H1 (cell line): Measurements from ENCODE around the gene CX3CL1. TPM values are rescaled to one million over a fixed set of nuclear protein-coding genes. Genes with fewer than 3 reads are reported as not detected.

ENCODE experiments used
- CTCF ChIA-PET: fragments of 300-600 bp; sonication (Branson Sonifier 250); formaldehyde crosslinking; loops from one replicate; lab custom pipeline; 2021; ENCODE audit not compliant: partially characterized antibody; lab: Charles Lee
- POLR2A ChIA-PET: fragments of 300-600 bp; sonication (Branson Sonifier 250); formaldehyde crosslinking; loops from one replicate; lab custom pipeline; 2021; ENCODE audit warnings: inconsistent platforms; ENCODE audit not compliant: partially characterized antibody; lab: Charles Lee
- DNase-seq, 2 experiments: peaks; one replicate each; pipeline versions ENCODE4 v3.0.0 to v3.0.0-alpha.2; 2010 to 2022; ENCODE audit warnings: low spot score in 2 of 2, low read depth in 1 of 2, mixed read lengths in 1 of 2
- FAIRE-seq: peaks from 2 replicates; lab custom pipeline; 2011; peaks lifted over from hg19 to GRCh38; lab: Jason Lieb, UNC
- H2AFZ ChIP-seq: 2 replicates; pipeline ENCODE4 v1.8.1; 2012; ENCODE audit warnings: low read length, inconsistent platforms
- H2AK5ac ChIP-seq: 2 replicates; pipeline ENCODE4 v1.6.1; 2013; ENCODE audit warnings: low read depth, low read length
- H2BK120ac ChIP-seq: replicated peaks from 2 replicates; pipeline ENCODE3; 2013; ENCODE audit warnings: low read depth, low read length, inconsistent platforms
- H2BK12ac ChIP-seq: 2 replicates; pipeline ENCODE4 v1.6.1; 2013; ENCODE audit warnings: low read depth, low read length
- H2BK15ac ChIP-seq: 2 replicates; pipeline ENCODE4 v1.6.1; 2013; ENCODE audit warnings: low read length
- H2BK20ac ChIP-seq: 2 replicates; pipeline ENCODE4 v1.6.1; 2013; ENCODE audit warnings: low read length
- H2BK5ac ChIP-seq: 2 replicates; pipeline ENCODE4 v1.6.1; 2013; ENCODE audit warnings: low read depth, low read length
- H3K14ac ChIP-seq: 2 replicates; pipeline ENCODE4 v1.6.1; 2013; ENCODE audit warnings: inconsistent platforms; ENCODE audit not compliant: insufficient read length
- H3K18ac ChIP-seq: 2 replicates; pipeline ENCODE4 v1.6.1; 2013; ENCODE audit warnings: low read length; ENCODE audit errors: extremely low read depth
- H3K23ac ChIP-seq: 2 replicates; pipeline ENCODE4 v1.6.1; 2013; ENCODE audit warnings: inconsistent platforms; ENCODE audit not compliant: insufficient read length
- H3K23me2 ChIP-seq: 2 replicates; pipeline ENCODE4 v1.6.1; 2013; ENCODE audit warnings: low read depth, low read length
- H3K27ac ChIP-seq: 2 replicates; pipeline ENCODE4 v1.6.1; 2011; ENCODE audit warnings: low read depth, low read length, inconsistent platforms
- H3K27me3 ChIP-seq, 4 experiments: replicated peaks in 1 of 4; 1 replicate in 1 of 4; 2 replicates in 3 of 4; pipeline versions ENCODE4 v1.6.1 to v1.8.1; 2011 to 2013; ENCODE audit warnings: low read length in 3 of 4, mild to moderate bottlenecking in 3 of 4, inconsistent platforms in 2 of 4, mixed read lengths in 2 of 4, moderate library complexity in 1 of 4; ENCODE audit not compliant: control insufficient read depth in 3 of 4, insufficient read depth in 3 of 4; ENCODE audit errors: extremely low read depth in 1 of 4
- H3K36me3 ChIP-seq, 4 experiments: 2 replicates each; pipeline versions ENCODE4 v1.6.1 to v1.8.1; 2011 to 2013; ENCODE audit warnings: mild to moderate bottlenecking in 4 of 4, low read length in 3 of 4, moderate library complexity in 2 of 4, control low read depth in 1 of 4, inconsistent platforms in 1 of 4; ENCODE audit not compliant: insufficient read depth in 4 of 4, control insufficient read depth in 2 of 4
- H3K4ac ChIP-seq: replicated peaks from 2 replicates; pipeline ENCODE3; 2013; ENCODE audit warnings: low read length, low read depth, mixed read lengths, inconsistent platforms; ENCODE audit not compliant: insufficient read length
- H3K4me1 ChIP-seq, 4 experiments: replicated peaks in 1 of 4; 1 replicate in 1 of 4; 2 replicates in 3 of 4; pipeline versions ENCODE4 v1.6.1 to v1.8.1; 2011 to 2013; ENCODE audit warnings: low read length in 3 of 4, inconsistent platforms in 2 of 4, mixed read lengths in 1 of 4; ENCODE audit not compliant: insufficient read depth in 4 of 4, control insufficient read depth in 3 of 4
- H3K4me2 ChIP-seq, 2 experiments: 2 replicates each; pipeline versions ENCODE4 v1.6.1 to v1.8.1; 2011 to 2013; ENCODE audit warnings: low read depth in 2 of 2, low read length in 2 of 2, control low read depth in 1 of 2, inconsistent platforms in 1 of 2, mild to moderate bottlenecking in 1 of 2; ENCODE audit not compliant: insufficient read depth in 1 of 2
- H3K4me3 ChIP-seq, 4 experiments: fragments of 200-600, 300-600 bp in 1 of 4; sonication (generic), shearing (Covaris generic), sonication (Bioruptor Twin) in 1 of 4; 2 replicates each; pipeline versions ENCODE4 v1.5.1 to v1.8.1; 2011 to 2016; ENCODE audit warnings: low read length in 4 of 4, low read depth in 3 of 4, control low read depth in 2 of 4, inconsistent platforms in 2 of 4, mild to moderate bottlenecking in 2 of 4, mixed read lengths in 1 of 4, moderate library complexity in 1 of 4; ENCODE audit not compliant: insufficient read depth in 2 of 4; ENCODE audit errors: extremely low read depth in 1 of 4
- H3K56ac ChIP-seq: replicated peaks from 2 replicates; pipeline ENCODE3; 2013; ENCODE audit warnings: low read depth, mild to moderate bottlenecking, mixed read lengths, low read length, inconsistent platforms; ENCODE audit not compliant: insufficient read length
- H3K79me1 ChIP-seq: 2 replicates; pipeline ENCODE4 v1.6.1; 2013; ENCODE audit warnings: low read depth, low read length, control low read depth
- H3K79me2 ChIP-seq, 2 experiments: 2 replicates each; pipeline versions ENCODE4 v1.6.1 to v1.8.1; 2012 to 2013; ENCODE audit warnings: low read length in 2 of 2, mild to moderate bottlenecking in 2 of 2, inconsistent platforms in 1 of 2; ENCODE audit not compliant: insufficient read depth in 2 of 2, control insufficient read depth in 1 of 2
- H3K9ac ChIP-seq, 4 experiments: replicated peaks in 1 of 4; 1 replicate in 1 of 4; 2 replicates in 3 of 4; pipeline versions ENCODE4 v1.6.1 to v1.8.1; 2011 to 2013; ENCODE audit warnings: low read depth in 3 of 4, low read length in 3 of 4, control low read depth in 2 of 4, mild to moderate bottlenecking in 2 of 4, moderate library complexity in 2 of 4, inconsistent platforms in 1 of 4; ENCODE audit errors: extremely low read depth in 1 of 4
- H3K9me3 ChIP-seq, 2 experiments: 2 replicates each; pipeline versions ENCODE4 v1.6.1 to v1.8.1; 2012 to 2013; ENCODE audit warnings: mild to moderate bottlenecking in 2 of 2, moderate library complexity in 2 of 2, control low read depth in 1 of 2, inconsistent platforms in 1 of 2, low read depth in 1 of 2, low read length in 1 of 2, mixed read lengths in 1 of 2; ENCODE audit not compliant: insufficient read depth in 2 of 2
- H4K20me1 ChIP-seq, 2 experiments: replicated peaks in 1 of 2; 2 replicates each; pipeline versions ENCODE3 to v1.8.1; 2011 to 2013; ENCODE audit warnings: inconsistent platforms in 2 of 2, low read length in 2 of 2, mild to moderate bottlenecking in 1 of 2; ENCODE audit not compliant: insufficient read depth in 2 of 2, control insufficient read depth in 1 of 2
- H4K5ac ChIP-seq: 2 replicates; pipeline ENCODE4 v1.6.1; 2013; ENCODE audit warnings: low read length, low read depth, mixed read lengths, inconsistent platforms; ENCODE audit not compliant: insufficient read length
- H4K8ac ChIP-seq: 2 replicates; pipeline ENCODE4 v1.8.0; 2013; ENCODE audit warnings: mild to moderate bottlenecking, moderate library complexity, low read length, inconsistent platforms; ENCODE audit not compliant: insufficient read depth; ENCODE audit errors: extremely low read depth
- H4K91ac ChIP-seq: replicated peaks from 2 replicates; pipeline ENCODE3; 2013; ENCODE audit warnings: low read length, mixed read lengths, inconsistent platforms; ENCODE audit not compliant: insufficient read length
- CHD2 ChIP-seq: IDR thresholded peaks from 2 replicates; pipeline ENCODE4 v1.6.1; 2012; ENCODE audit warnings: low read length, improper control_type of control experiment
- CTBP2 ChIP-seq: IDR thresholded peaks from 2 replicates; pipeline ENCODE4 v1.7.0; 2011; ENCODE audit warnings: borderline replicate concordance, mild to moderate bottlenecking, moderate library complexity, mixed read lengths, low read length; ENCODE audit not compliant: insufficient read depth, insufficient read length
- EGR1 ChIP-seq: IDR thresholded peaks from 2 replicates; pipeline ENCODE4 v1.6.1; 2011; ENCODE audit warnings: low read depth, low read length, borderline replicate concordance
- FOSL1 ChIP-seq: IDR thresholded peaks from 2 replicates; pipeline ENCODE4 v1.6.1; 2011; ENCODE audit warnings: mild to moderate bottlenecking, low read depth, low read length, moderate library complexity; ENCODE audit not compliant: insufficient read depth
- GABPA ChIP-seq: IDR thresholded peaks from 2 replicates; pipeline ENCODE4 v1.6.1; 2011; ENCODE audit warnings: mild to moderate bottlenecking, low read length, moderate library complexity, borderline replicate concordance; ENCODE audit not compliant: insufficient read depth
- JUND ChIP-seq: IDR thresholded peaks from 2 replicates; pipeline ENCODE4 v1.6.1; 2011; ENCODE audit warnings: mild to moderate bottlenecking, improper control_type of control experiment, low read length
- PHF8 ChIP-seq: fragments of 200-600 bp; sonication (generic); conservative IDR thresholded peaks from 2 replicates; pipeline ENCODE4 v1.7.1; 2012; ENCODE audit warnings: low read depth, mild to moderate bottlenecking, inconsistent platforms, low read length, moderate library complexity
- POLR2A ChIP-seq, 2 experiments: IDR thresholded peaks; 1 replicate in 1 of 2; 2 replicates in 1 of 2; pipeline ENCODE4 v1.6.1; 2011; ENCODE audit warnings: low read depth in 2 of 2, low read length in 2 of 2, mild to moderate bottlenecking in 2 of 2; ENCODE audit errors: control extremely low read depth in 1 of 2
- POLR2AphosphoS5 ChIP-seq: IDR thresholded peaks from 2 replicates; pipeline ENCODE4 v1.6.1; 2011; ENCODE audit warnings: low read depth, low read length
- RBBP5 ChIP-seq: IDR thresholded peaks from 2 replicates; pipeline ENCODE4 v1.7.1; 2012; ENCODE audit warnings: low read depth, mild to moderate bottlenecking, inconsistent platforms, low read length, moderate library complexity, borderline replicate concordance
- SP1 ChIP-seq: IDR thresholded peaks from 2 replicates; pipeline ENCODE4 v1.6.1; 2011; ENCODE audit warnings: low read depth, low read length
- TCF12 ChIP-seq: IDR thresholded peaks from 2 replicates; pipeline ENCODE4 v1.6.1; 2011; ENCODE audit warnings: low read depth, mild to moderate bottlenecking, low read length
- TEAD4 ChIP-seq: IDR thresholded peaks from 2 replicates; pipeline ENCODE4 v1.6.1; 2012; ENCODE audit warnings: low read depth, low read length, inconsistent platforms, mixed read lengths
- USF2 ChIP-seq: IDR thresholded peaks from 2 replicates; pipeline ENCODE4 v1.6.1; 2011; ENCODE audit warnings: low read length, improper control_type of control experiment
- WGBS, 2 experiments: shearing (Covaris generic) in 1 of 2; methylation state at CpG; one replicate each; pipeline versions ENCODE4 v1.1.6 to v1.1.7; 2013 to 2015; ENCODE audit warnings: low lambda C conversion rate in 2 of 2, mixed read lengths in 2 of 2, inconsistent platforms in 1 of 2, low coverage in 1 of 2, missing lambda C conversion rate in 1 of 2; ENCODE audit not compliant: insufficient replicate concordance in 2 of 2, insufficient coverage in 1 of 2, insufficient read length in 1 of 2; ENCODE audit errors: extremely low coverage in 1 of 2, missing lambda C conversion rate in 1 of 2; 5-methylcytosine and 5-hydroxymethylcytosine counted together
- polyA plus RNA-seq, 7 experiments: library from polyadenylated mRNA; depleted of rRNA in 3 of 7; stranded (reverse) in 5 of 7; unstranded in 2 of 7; fragments of >200 nt in 5 of 7; fragments of 200-250 nt in 2 of 7; gene quantifications; 1 replicate in 5 of 7; 2 replicates in 1 of 7; 4 replicates in 1 of 7; pipeline versions ENCODE4 v1.2.1 to v1.2.3, GENCODE V29; 2011 to 2013; ENCODE audit warnings: missing spikeins in 2 of 7, mixed read lengths in 2 of 7
- total RNA-seq: library from RNA; stranded (reverse); fragmentation: NEBNext Ultra II Directional; extraction: Animal tissue kit (Norgen Biotek cat#: 25700); gene quantifications from 2 replicates; pipeline ENCODE4 v1.2.1, GENCODE V29; 2021

CX3CL1 gene
- total and polyA plus RNA-seq, 2 of the 8 experiments (the other 6 are each of a cell fraction or from before 2014, with no cell fraction given), result 1.4 to 3.0 TPM

- no peaks in the 10 kb centered on the region for H3K27me3 ChIP-seq
- H2BK15ac ChIP-seq, result no peak overlapping the region
- H2BK120ac ChIP-seq, result no peak overlapping the region
- TF ChIP-seq USF2 (no peak), GABPA (no peak), CTBP2 (no peak), JUND (no peak), POLR2A (IDR thresholded peaks at IDR 0.05; ENCODE audit: control extremely low read depth in 1 of 2, low read depth in 2 of 2, low read length in 2 of 2) (no peak), CHD2 (no peak), TEAD4 (no peak), PHF8 (no peak), EGR1 (no peak), POLR2AphosphoS5 (no peak), TCF12 (no peak), SP1 (no peak), RBBP5 (no peak), FOSL1 (no peak)
- TF ChIP-seq, all 59 proteins: peak for 0
- Histone ChIP-seq H2BK20ac (no peak overlapping the region), H3K4me3 (no peak overlapping the region), H4K5ac (no peak overlapping the region), H3K79me2 (no peaks in the 10 kb centered on the region), H3K27ac (no peak overlapping the region), H3K4me2 (no peak overlapping the region), H2BK12ac (no peak overlapping the region), H3K9ac (no peak overlapping the region), H3K23me2 (peaks cover 9% of the 10 kb centered on the region; the same call in 1 of the 2 replicates), H2BK5ac (no peak overlapping the region), H4K91ac (no peak overlapping the region), H3K9me3 (no peaks in the 10 kb centered on the region; a peak in 1 of 4 replicates), H4K8ac (no peak overlapping the region), H2AFZ (no peak overlapping the region), H2AK5ac (no peak overlapping the region), H3K36me3 (no peaks in the 10 kb centered on the region), H3K18ac (no peak overlapping the region), H3K23ac (no peak overlapping the region), H3K56ac (no peak overlapping the region), H3K79me1 (no peaks in the 10 kb centered on the region), H3K4ac (no peak overlapping the region), H3K14ac (no peak overlapping the region), H4K20me1 (peaks cover 0 to 4% of the 10 kb centered on the region in 2 experiments), H3K4me1 (no peaks in the 10 kb centered on the region; a peak in 2 of 7 replicates)
- 90% methylated on average over 5 of the region's 5 CpGs; no CpG with 5 or more reads in 1 of the 2 experiments for WGBS, 2 experiments
- CTCF ChIA-PET, result interaction anchor here (1.1 to 19.2 kb wide), 3 partner anchors 10 to 105 kb away, joined by 4 to 513 read pairs (median 5); no protein-coding TSS in a partner anchor
- DNase-seq, result no peak
- POLR2A ChIA-PET, result no interaction called here
- FAIRE-seq, result no peak
Measured at GRCh38 chr16:57409065-57409464, 36.8 kb downstream of the CX3CL1 start.
